H1 (cell line): Measurements from ENCODE around the gene CPA3. TPM values are rescaled to one million over a fixed set of nuclear protein-coding genes. Genes with fewer than 3 reads are reported as not detected.

Experiments
- BACH1 ChIP-seq: IDR thresholded peaks from 2 replicates; pipeline ENCODE4 v1.6.1; 2012; ENCODE audit warnings: low read length, improper control_type of control experiment
- CBX5 ChIP-seq: fragments of 300-800, 300-1000 bp; sonication (generic); IDR thresholded peaks from 2 replicates; pipeline ENCODE4 v1.7.1; 2016; ENCODE audit warnings: antibody characterized with exemption, low read length, low read depth
- CBX8 ChIP-seq: fragments of 300-800, 300-1000 bp; sonication (generic); IDR thresholded peaks from 2 replicates; pipeline ENCODE4 v1.7.1; 2016; ENCODE audit warnings: low read depth, low read length, borderline replicate concordance
- FOSL1 ChIP-seq: IDR thresholded peaks from 2 replicates; pipeline ENCODE4 v1.6.1; 2011; ENCODE audit warnings: mild to moderate bottlenecking, low read depth, low read length, moderate library complexity; ENCODE audit not compliant: insufficient read depth
- RBBP5 ChIP-seq: IDR thresholded peaks from 2 replicates; pipeline ENCODE4 v1.7.1; 2012; ENCODE audit warnings: low read depth, mild to moderate bottlenecking, inconsistent platforms, low read length, moderate library complexity, borderline replicate concordance
- RNF2 ChIP-seq: fragments of 200-900, 300-1000 bp; sonication (generic); IDR thresholded peaks from 2 replicates; pipeline ENCODE4 v1.7.1; 2016; ENCODE audit warnings: borderline replicate concordance, low read depth, mild to moderate bottlenecking, antibody characterized with exemption, low read length; ENCODE audit not compliant: poor library complexity, severe bottlenecking; ENCODE audit errors: missing control alignments
- SUZ12 ChIP-seq: fragments of 200-600 bp; sonication (generic); IDR thresholded peaks from 2 replicates; pipeline ENCODE4 v1.6.1; 2012; ENCODE audit warnings: mild to moderate bottlenecking, inconsistent platforms, low read length, moderate library complexity, mixed read lengths
- YY1 ChIP-seq: IDR thresholded peaks from 2 replicates; pipeline ENCODE4 v1.6.1; 2011; ENCODE audit warnings: low read depth, mild to moderate bottlenecking, low read length
- polyA plus RNA-seq, 7 experiments: library from polyadenylated mRNA; depleted of rRNA in 3 of 7; stranded (reverse) in 5 of 7; unstranded in 2 of 7; fragments of >200 nt in 5 of 7; fragments of 200-250 nt in 2 of 7; gene quantifications; 1 replicate in 5 of 7; 2 replicates in 1 of 7; 4 replicates in 1 of 7; pipeline versions ENCODE4 v1.2.1 to v1.2.3, GENCODE V29; 2011 to 2013; ENCODE audit warnings: missing spikeins in 2 of 7, mixed read lengths in 2 of 7
- total RNA-seq: library from RNA; stranded (reverse); fragmentation: NEBNext Ultra II Directional; extraction: Animal tissue kit (Norgen Biotek cat#: 25700); gene quantifications from 2 replicates; pipeline ENCODE4 v1.2.1, GENCODE V29; 2021
- TF ChIP-seq, protein P1 (sequence below): IDR thresholded peaks from 2 replicates; pipeline ENCODE4 v1.6.1; 2011; ENCODE audit warnings: low read length, improper control_type of control experiment

The CPA3 gene
- total and polyA plus RNA-seq, 2 of the 8 experiments (the other 6 are each of a cell fraction or from before 2014, with no cell fraction given) = not detected

DNA sequence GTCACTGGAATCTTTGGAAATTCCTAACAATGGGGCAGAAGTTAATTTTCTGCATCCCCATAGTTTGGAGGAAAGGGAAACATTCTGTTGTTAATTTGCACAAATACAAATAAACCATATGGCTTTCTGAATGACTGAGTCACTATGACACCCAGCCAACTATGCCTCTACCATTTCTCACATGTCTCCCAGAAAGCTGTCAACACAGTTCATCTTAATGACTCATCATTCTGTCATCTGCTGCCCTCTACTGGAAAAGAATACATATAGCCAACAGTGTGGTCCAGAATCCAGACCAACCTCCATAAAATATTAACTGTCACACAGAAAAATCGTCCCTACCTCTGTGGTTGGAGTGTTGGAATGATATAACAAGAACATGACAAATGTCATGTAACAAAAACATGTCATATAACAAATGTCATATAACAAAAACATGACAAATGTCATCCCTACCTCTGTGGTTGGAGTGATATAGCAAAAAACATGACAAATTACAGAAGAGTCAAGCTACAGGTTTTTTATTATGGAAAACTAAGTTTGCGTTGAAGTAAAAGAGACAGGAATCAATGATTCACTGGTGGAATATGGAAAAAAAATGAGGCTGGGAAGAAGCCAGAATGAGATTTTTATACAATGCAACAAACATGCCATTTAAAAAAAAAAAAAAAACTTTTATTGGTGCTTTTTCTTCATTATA, 78.6 kb downstream of the CPA3 start (continued):
- TF ChIP-seq BACH1 (peak; percentile 89), SUZ12 (no peak), RBBP5 (no peak), CBX8 (no peak), FOSL1 (no peak), RNF2 (no peak), CBX5 (no peak), YY1 (no peak)
- TF ChIP-seq, protein P1, sequence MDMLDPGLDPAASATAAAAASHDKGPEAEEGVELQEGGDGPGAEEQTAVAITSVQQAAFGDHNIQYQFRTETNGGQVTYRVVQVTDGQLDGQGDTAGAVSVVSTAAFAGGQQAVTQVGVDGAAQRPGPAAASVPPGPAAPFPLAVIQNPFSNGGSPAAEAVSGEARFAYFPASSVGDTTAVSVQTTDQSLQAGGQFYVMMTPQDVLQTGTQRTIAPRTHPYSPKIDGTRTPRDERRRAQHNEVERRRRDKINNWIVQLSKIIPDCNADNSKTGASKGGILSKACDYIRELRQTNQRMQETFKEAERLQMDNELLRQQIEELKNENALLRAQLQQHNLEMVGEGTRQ = no peak
- TF ChIP-seq, all 59 proteins: peak for 6
